K562 (cell line): ENCODE data around the gene PTPRT. TPM values are rescaled to one million over a fixed set of nuclear protein-coding genes. Genes with fewer than 3 reads are reported as not detected.
A peak's percentile ranks its signal among the peaks of the same experiment; 100 is the strongest.

Experiments used
- ATAC-seq: fragments of 200-7000 bp; cut with Tn5 transposase; 3 replicates; pipeline ENCODE4 v1.9.1; 2020; ENCODE audit warnings: moderate library complexity
- BruUV-seq: library from RNA; stranded (reverse); fragments of 400-500 nt; replicated peaks from 2 replicates; lab custom pipeline; 2021; lab: Mats Ljungman, UMichigan
- CTCF ChIA-PET: fragments of 300-600 bp; formaldehyde crosslinking; extraction: SDS; loops from one replicate; lab custom pipeline; 2021; ENCODE audit warnings: low intra/inter-chr PET ratio; lab: Yijun Ruan, JAX
- POLR2A ChIA-PET: fragments of 300-600, 350-650 bp; sonication (Branson Sonifier 250); formaldehyde crosslinking; extraction: SDS; loops from one replicate; lab custom pipeline; 2021; ENCODE audit warnings: antibody characterized with exemption, inconsistent platforms; lab: Yijun Ruan, JAX
- DNase-seq, 4 experiments: peaks; one replicate each; pipeline versions ENCODE4 v3.0.0 to v3.0.0-alpha.2; 2011 to 2018; ENCODE audit warnings: low spot score in 3 of 4, mixed read lengths in 3 of 4; ENCODE audit errors: extremely low read depth in 1 of 4
- FAIRE-seq: peaks from 2 replicates; lab custom pipeline; 2011; peaks lifted over from hg19 to GRCh38; lab: Jason Lieb, UNC
- H2AFZ ChIP-seq: 2 replicates; pipeline ENCODE4 v1.6.0; 2011; ENCODE audit warnings: low read depth, low read length, control low read depth, inconsistent platforms
- H3K27ac ChIP-seq: fragments of 200-600 bp; 3 replicates; pipeline ENCODE4 v1.8.0; 2011; ENCODE audit warnings: low read depth, mild to moderate bottlenecking, control low read depth, inconsistent platforms, low read length, moderate library complexity, mixed read lengths; ENCODE audit errors: extremely low read depth
- H3K27me3 ChIP-seq, 2 experiments: fragments of 300-600 bp in 1 of 2; 2 replicates in 1 of 2; 3 replicates in 1 of 2; pipeline versions ENCODE4 v1.6.0 to v1.8.0; 2011; ENCODE audit warnings: inconsistent platforms in 2 of 2, low read length in 2 of 2, mild to moderate bottlenecking in 1 of 2, mixed read lengths in 1 of 2, moderate library complexity in 1 of 2; ENCODE audit not compliant: control insufficient read depth in 2 of 2, insufficient read depth in 2 of 2
- H3K36me3 ChIP-seq: fragments of 300-600 bp; 3 replicates; pipeline ENCODE4 v1.8.0; 2011; ENCODE audit warnings: mild to moderate bottlenecking, low read length, inconsistent platforms; ENCODE audit not compliant: control insufficient read depth, insufficient read depth
- H3K4me1 ChIP-seq, 2 experiments: fragments of 200-600 bp in 1 of 2; replicated peaks in 1 of 2; 2 replicates in 1 of 2; 3 replicates in 1 of 2; pipeline versions ENCODE4 v1.5.1 to v1.8.0; 2011; ENCODE audit warnings: inconsistent platforms in 2 of 2, low read length in 2 of 2, mild to moderate bottlenecking in 1 of 2, mixed read lengths in 1 of 2, moderate library complexity in 1 of 2; ENCODE audit not compliant: control insufficient read depth in 2 of 2, insufficient read depth in 2 of 2
- H3K4me2 ChIP-seq: 2 replicates; pipeline ENCODE4 v1.6.1; 2011; ENCODE audit warnings: low read length, control low read depth, inconsistent platforms, mixed read lengths; ENCODE audit not compliant: insufficient read depth
- H3K4me3 ChIP-seq: fragments of 200-600 bp; sonication (generic), shearing (Covaris generic); 2 replicates; pipeline ENCODE4 v1.5.1; 2016; ENCODE audit warnings: control low read depth, inconsistent platforms
- H3K79me2 ChIP-seq: fragments of 200-600 bp; 3 replicates; pipeline ENCODE4 v1.8.0; 2011; ENCODE audit warnings: low read length, inconsistent platforms; ENCODE audit not compliant: control insufficient read depth, insufficient read depth
- H3K9ac ChIP-seq, 2 experiments: 2 replicates each; pipeline versions ENCODE4 v1.6.0 to v1.6.1; 2011; ENCODE audit warnings: low read depth in 2 of 2, low read length in 2 of 2, control low read depth in 1 of 2, inconsistent platforms in 1 of 2, mild to moderate bottlenecking in 1 of 2, mixed read lengths in 1 of 2; ENCODE audit not compliant: insufficient read depth in 1 of 2
- H3K9me1 ChIP-seq: one replicate; pipeline ENCODE4 v1.6.0; 2011; ENCODE audit warnings: inconsistent platforms, mild to moderate bottlenecking, low read length, moderate library complexity; ENCODE audit not compliant: control insufficient read depth, insufficient read depth
- H3K9me3 ChIP-seq: replicated peaks from 2 replicates; pipeline ENCODE4 v1.5.1; 2011; ENCODE audit warnings: low read depth, low read length, inconsistent platforms; ENCODE audit not compliant: control insufficient read depth, insufficient read depth
- H4K20me1 ChIP-seq: replicated peaks from 2 replicates; pipeline ENCODE4 v1.6.1; 2011; ENCODE audit warnings: low read length, inconsistent platforms, mixed read lengths; ENCODE audit not compliant: control insufficient read depth, insufficient read depth
- CBFA2T2 ChIP-seq: fragments of 450-650 bp; conservative IDR thresholded peaks from 2 replicates; pipeline ENCODE4 v1.6.1; 2017; ENCODE audit warnings: mild to moderate bottlenecking
- CEBPB ChIP-seq: fragments of 450-650 bp; IDR thresholded peaks from 2 replicates; pipeline ENCODE4 v1.6.1; 2016; ENCODE audit warnings: missing genetic modification characterization, missing compliant biosample characterization
- CEBPG ChIP-seq, 3 experiments: fragments of 200-800 bp in 1 of 3; sonication (Bioruptor generic) in 1 of 3; sonication (generic) in 1 of 3; formaldehyde crosslinking in 1 of 3; IDR thresholded peaks in 2 of 3; conservative IDR thresholded peaks in 1 of 3; 2 replicates each; pipeline versions ENCODE4 v1.6.1 to v1.8.0; 2016 to 2022; ENCODE audit warnings: missing compliant biosample characterization in 2 of 3, missing genetic modification characterization in 2 of 3, mild to moderate bottlenecking in 1 of 3, missing genetic modification reagents in 1 of 3
- SIN3A ChIP-seq, 2 experiments: fragments of 150-350 bp in 1 of 2; IDR thresholded peaks; 2 replicates each; pipeline ENCODE4 v1.6.1; 2011 to 2016; ENCODE audit warnings: borderline replicate concordance in 2 of 2, low read depth in 2 of 2, low read length in 2 of 2, mild to moderate bottlenecking in 2 of 2, moderate library complexity in 2 of 2; ENCODE audit not compliant: control insufficient read depth in 1 of 2
- SRSF3 ChIP-seq: fragments of 200-400 bp; formaldehyde crosslinking; IDR thresholded peaks from 2 replicates; pipeline ENCODE4 v1.6.1; 2016; ENCODE audit warnings: mild to moderate bottlenecking, low read length, moderate library complexity; ENCODE audit not compliant: insufficient read depth
- TFAM ChIP-seq: fragments of 250-450 bp; sonication (Bioruptor Pico); conservative IDR thresholded peaks from 2 replicates; pipeline ENCODE4 v1.5.0; 2021; ENCODE audit warnings: mild to moderate bottlenecking, moderate library complexity
- ZNF146 ChIP-seq: IDR thresholded peaks from one replicate; pipeline ENCODE4 v1.6.1; 2018; ENCODE audit warnings: missing compliant biosample characterization; ENCODE audit not compliant: unreplicated experiment
- ZNF212 ChIP-seq: fragments of 450-650 bp; formaldehyde crosslinking; IDR thresholded peaks from 2 replicates; pipeline ENCODE4 v1.4.0; 2020; ENCODE audit warnings: mild to moderate bottlenecking
- ZNF324 ChIP-seq: fragments of 250-450 bp; sonication (Bioruptor Pico); IDR thresholded peaks from 2 replicates; pipeline ENCODE4 v1.4.0; 2020; ENCODE audit warnings: mild to moderate bottlenecking
- ZNF830 ChIP-seq: fragments of 250-450 bp; sonication (Bioruptor Pico); IDR thresholded peaks from 2 replicates; pipeline ENCODE4 v1.5.0; 2021; ENCODE audit warnings: mild to moderate bottlenecking
- ZZZ3 ChIP-seq: fragments of 450-650 bp; IDR thresholded peaks from 2 replicates; pipeline ENCODE4 v1.6.1; 2016; ENCODE audit warnings: antibody characterized with exemption, mild to moderate bottlenecking, moderate library complexity
- WGBS: fragments of 100-300 bp; shearing (Covaris generic); methylation state at CpG from one replicate; pipeline ENCODE4 v1.1.6; 2016; ENCODE audit warnings: low coverage, mixed read lengths; ENCODE audit not compliant: insufficient coverage; ENCODE audit errors: missing lambda C conversion rate; 5-methylcytosine and 5-hydroxymethylcytosine counted together
- in situ Hi-C: fragments of 300-500 bp; cut with MboI; formaldehyde crosslinking; loops from 4 replicates; pipeline ENCODE4 v1.15.0; 2018; ENCODE audit warnings: inconsistent platforms, mixed read lengths
- intact Hi-C: fragments of 100-400 bp; cut with micrococcal nuclease; formaldehyde crosslinking; loops from 2 replicates; pipeline ENCODE4 v1.14.2; 2022
- polyA plus RNA-seq, 8 experiments: library from polyadenylated mRNA; depleted of rRNA in 4 of 8; stranded (reverse) in 5 of 8; unstranded in 3 of 8; fragments of >200 nt; fragmentation: Nextera tagmentation in 2 of 8; fragmentation: Illumina TruSeq in 1 of 8; extraction: Ambion mirVana in 2 of 8; extraction: Trizol in 1 of 8; gene quantifications; 2 replicates each; pipeline versions ENCODE4 v1.2.1 to v1.2.3, GENCODE V29; 2011 to 2014; ENCODE audit warnings: inconsistent platforms in 1 of 8, missing spikeins in 1 of 8
- total RNA-seq, 7 experiments: library from RNA; depleted of rRNA in 6 of 7; stranded (reverse); fragments of >200 nt in 6 of 7; fragmentation: Illumina TruSeq in 2 of 7; extraction: Trizol in 2 of 7; gene quantifications; 2 replicates each; pipeline versions ENCODE4 v1.2.1 to v1.2.3, GENCODE V29; 2011 to 2021; ENCODE audit warnings: low replicate concordance in 1 of 7

The PTPRT gene
- total and polyA plus RNA-seq, 9 of the 15 experiments (the other 6 are each of a cell fraction or from before 2014, with no cell fraction given), result not detected

DNA sequence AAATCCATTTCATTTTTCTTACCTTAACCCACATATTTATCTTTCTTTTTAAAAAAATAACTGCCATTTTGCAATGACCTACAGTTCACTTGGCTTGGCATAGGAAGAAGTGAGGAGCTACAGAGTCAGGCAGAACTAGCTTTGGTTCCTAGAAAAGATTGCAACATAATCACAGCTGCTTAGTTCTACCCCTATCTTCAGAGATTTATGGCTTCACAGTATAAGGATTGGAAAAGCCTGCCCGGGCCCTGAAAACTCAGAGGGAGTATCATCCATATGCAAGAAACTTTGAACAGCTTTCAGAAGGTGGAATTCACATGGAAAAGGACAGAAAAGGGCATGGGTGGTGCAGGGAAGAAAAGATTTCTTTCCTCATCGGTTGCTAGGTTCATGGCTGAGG, 797.3 kb downstream of the PTPRT start:
- no peaks in the 10 kb centered on the region for H3K36me3 ChIP-seq
- ATAC-seq (no peak), FAIRE-seq (no peak), DNase-seq (no peak)
- no peak overlapping the region for H3K9ac ChIP-seq
- ChIA-PET CTCF (no interaction called here), POLR2A (interaction anchor here (0.7 kb wide), 1 partner anchor 1108 kb away, joined by 3 read pairs; no protein-coding TSS in a partner anchor)
- no TSS peak for BruUV-seq
- 0% methylated on average over 2 of the region's 2 CpGs for WGBS
- in situ Hi-C loops (no loop called here), intact Hi-C loops (no loop called here)
- H3K9me3 ChIP-seq, result no peaks in the 10 kb centered on the region
- peak; percentile 56 for TF ChIP-seq CEBPB (tag)
- TF ChIP-seq ZNF324 (CRISPR knock-in tag), result no peak
- TF ChIP-seq CEBPG (CRISPR knock-in tag; IDR thresholded peaks at IDR 0.05), result no peak
- peak in 1 of 2 experiments; percentile 61; a peak in 2 of 4 replicates for TF ChIP-seq CEBPG (tag; conservative IDR thresholded peaks at IDR 0.05 in 1 of 2, IDR thresholded peaks at IDR 0.05 in 1 of 2)
- no peak for TF ChIP-seq ZZZ3
- no peaks in the 10 kb centered on the region for H3K79me2 ChIP-seq
- no peak overlapping the region for H3K27ac ChIP-seq
- H3K27me3 ChIP-seq, result no peaks in the 10 kb centered on the region
- H2AFZ ChIP-seq, result no peak overlapping the region
- H3K4me1 ChIP-seq, result no peaks in the 10 kb centered on the region
- H3K4me2 ChIP-seq, result no peak overlapping the region
- H3K9me1 ChIP-seq, result no peaks in the 10 kb centered on the region
- H3K4me3 ChIP-seq, result no peak overlapping the region
- no peaks in the 10 kb centered on the region; the same call in 1 of the 2 replicates for H4K20me1 ChIP-seq

DNA sequence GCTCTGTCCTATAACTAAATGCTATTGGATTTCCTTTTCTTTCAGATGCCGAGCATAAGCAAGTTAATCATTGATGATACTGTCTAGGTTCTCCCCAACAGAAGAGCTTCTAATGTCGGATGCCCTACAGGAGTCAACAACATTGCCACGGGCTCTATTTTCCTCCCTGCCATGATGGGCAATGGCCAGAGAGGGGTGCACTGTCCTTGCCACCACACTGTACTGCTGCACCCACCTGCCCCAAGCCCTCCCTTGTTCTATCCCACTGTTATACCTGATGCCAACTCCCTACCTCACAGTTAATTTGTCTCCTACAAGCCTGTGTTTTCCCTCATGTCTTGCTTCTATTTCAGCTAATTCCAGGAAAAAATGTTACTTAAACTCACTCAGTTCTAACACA, 797.9 kb downstream of the PTPRT start:
- no peak for ATAC-seq

More for the DNA sequence above, 797.9 kb downstream of the PTPRT start:
- CTCF ChIA-PET, result no interaction called here
- Histone ChIP-seq H3K9me1 (no peaks in the 10 kb centered on the region), H3K9ac (no peak overlapping the region), H3K4me1 (no peaks in the 10 kb centered on the region), H3K27ac (no peak overlapping the region), H3K4me3 (no peak overlapping the region), H3K27me3 (no peaks in the 10 kb centered on the region), H3K36me3 (no peaks in the 10 kb centered on the region), H2AFZ (no peak overlapping the region), H4K20me1 (no peaks in the 10 kb centered on the region; the same call in 1 of the 2 replicates), H3K79me2 (no peaks in the 10 kb centered on the region), H3K4me2 (no peak overlapping the region), H3K9me3 (no peaks in the 10 kb centered on the region)
- DNase-seq, result no peak
- intact Hi-C loops (no loop called here), in situ Hi-C loops (no loop called here)
- 0% methylated on average over 3 of the region's 3 CpGs for WGBS
- TF ChIP-seq CBFA2T2 (no peak), ZNF830 (no peak), SRSF3 (no peak), ZNF146 (no peak), ZNF212 (no peak), SIN3A (IDR thresholded peaks at IDR 0.05; ENCODE audit: borderline replicate concordance in 2 of 2, control insufficient read depth in 1 of 2, low read depth in 2 of 2, low read length in 2 of 2) (no peak), TFAM (no peak)
- POLR2A ChIA-PET, result no interaction called here
- no TSS peak for BruUV-seq
- no peak for FAIRE-seq
